ENCODE results near the gene SMAD2. TPM values are rescaled to one million over a fixed set of nuclear protein-coding genes. Genes with fewer than 3 reads are reported as not detected.
A peak's percentile ranks its signal among the peaks of the same experiment; 100 is the strongest.

SMAD2 gene
- total RNA-seq, 1 experiment from 2014 or later, result 121 TPM

GRCh38 chr18:47968721-47969120 is 38.3 kb upstream of the SMAD2 start:
- H2AK5ac ChIP-seq (ENCODE audit: insufficient read length, low read length), result no peak overlapping the region
- H3K9ac ChIP-seq (ENCODE audit: extremely low read depth, insufficient read length, low read length), result no peak overlapping the region
- peaks cover 19% of the 10 kb centered on the region for H3K4me1 ChIP-seq (ENCODE audit: insufficient read depth, low read length)
- no peak overlapping the region for H2AFZ ChIP-seq (ENCODE audit: low read length)
- H4K91ac ChIP-seq (ENCODE audit: insufficient read length, low read depth, low read length), result no peak overlapping the region
- Mint-ChIP-seq H3K36me3 (ENCODE audit: insufficient read depth in 1 of 3, low read depth in 3 of 3) (peaks cover 4 to 19% (median 8%) of the 10 kb centered on the region in 3 experiments; a peak in 5 of 7 replicates), H3K27me3 (ENCODE audit: low read depth) (no peaks in the 10 kb centered on the region; the same call in 1 of the 2 replicates), H3K27ac (peak overlapping the region; percentile 97 to 99 (median 97)), H3K4me3 (0 out of 5 replicates have a peak overlapping the region, but pooled peaks of 1 of the 2 experiments have one; percentile 32), H3K4me1 (peaks cover 58 to 60% of the 10 kb centered on the region in 2 experiments), H3K9me3 (peaks cover 9 to 13% of the 10 kb centered on the region in 2 experiments)
- H3K4ac ChIP-seq (ENCODE audit: low read depth, low read length), result no peak overlapping the region; the same call in 1 of the 2 replicates
- no peak overlapping the region for H2BK5ac ChIP-seq (ENCODE audit: insufficient read length, low read length)
- H3K27me3 ChIP-seq (ENCODE audit: insufficient read depth, low read length), result no peaks in the 10 kb centered on the region
- no peaks in the 10 kb centered on the region for H4K20me1 ChIP-seq (ENCODE audit: control insufficient read depth, insufficient read depth, insufficient read length)
- TF ChIP-seq CTCF (conservative IDR thresholded peaks at IDR 0.05), result no peak
- H3K14ac ChIP-seq (ENCODE audit: insufficient read depth, low read length), result no peak overlapping the region
- H3K9me3 ChIP-seq (ENCODE audit: control insufficient read depth, low read depth, low read length), result no peaks in the 10 kb centered on the region
- no peaks in the 10 kb centered on the region for H3K79me2 ChIP-seq (ENCODE audit: insufficient read depth, low read length)
- H4K5ac ChIP-seq (ENCODE audit: insufficient read length, low read depth, low read length), result no peak overlapping the region
- no peak overlapping the region for H2BK20ac ChIP-seq (ENCODE audit: low read depth, low read length, poor library complexity, severe bottlenecking)
- H3K18ac ChIP-seq (ENCODE audit: insufficient read length, low read depth, low read length), result no peak overlapping the region
- H3K23ac ChIP-seq (ENCODE audit: insufficient read length, low read depth, low read length), result no peak overlapping the region
- H4K8ac ChIP-seq (replicated peaks; ENCODE audit: insufficient read length, low read depth, low read length), result no peak overlapping the region
- peak overlapping the region; percentile 64 for H3T11ph ChIP-seq (ENCODE audit: low read length)
- H2BK12ac ChIP-seq (ENCODE audit: insufficient read length, low read depth, low read length), result no peak overlapping the region
- H3K79me1 ChIP-seq (ENCODE audit: insufficient read depth, low read depth, low read length, poor library complexity, severe bottlenecking), result no peaks in the 10 kb centered on the region
- no CpG with 5 or more reads among the region's 4 CpGs for WGBS (ENCODE audit: extremely low coverage, insufficient read length, low lambda C conversion rate)
- no peak overlapping the region for H3K56ac ChIP-seq (ENCODE audit: insufficient read length, low read depth, low read length)
- H2BK120ac ChIP-seq (ENCODE audit: low read depth, low read length, poor library complexity, severe bottlenecking), result no peak overlapping the region
- H2BK15ac ChIP-seq (ENCODE audit: low read depth, low read length), result no peak overlapping the region
- no peak for DNase-seq
- H3K4me2 ChIP-seq (ENCODE audit: insufficient read depth, insufficient read length, low read length), result no peak overlapping the region
- H3K23me2 ChIP-seq (ENCODE audit: insufficient read length, low read depth, low read length, poor library complexity, severe bottlenecking), result no peaks in the 10 kb centered on the region
- no peak overlapping the region for H3K27ac ChIP-seq (ENCODE audit: insufficient read length, low read depth, low read length)

All from H9 (cell line).